NCI-H2196 treated with DMSO at 0.1 percent for 48 hours (cell line): ENCODE data around the gene RBM33.

Experiments used
- DNase-seq: peaks from one replicate; lab custom pipeline; 2025; ENCODE audit not compliant: unreplicated experiment; lab: John Stamatoyannopoulos, UW

Gene RBM33

GRCh38 chr7:155722118-155722517, 77.7 kb downstream of the RBM33 start:
- DNase-seq = no peak

- no peak for DNase-seq
These were observed 78.5 kb downstream of the RBM33 start for GRCh38 chr7:155722936-155723335.

GRCh38 chr7:155724327-155725005, 80.0 kb downstream of the RBM33 start:
- no peak for DNase-seq

- no peak for DNase-seq
These were observed 80.5 kb downstream of the RBM33 start for GRCh38 chr7:155725006-155725355.

- DNase-seq = no peak
These were observed 83.2 kb downstream of the RBM33 start for GRCh38 chr7:155727616-155728015.

GRCh38 chr7:155728116-155728515, 83.7 kb downstream of the RBM33 start:
- DNase-seq = no peak

GRCh38 chr7:155729847-155730246, 85.4 kb downstream of the RBM33 start:
- no peak for DNase-seq

GRCh38 chr7:155731380-155731779, 86.9 kb downstream of the RBM33 start:
- DNase-seq = no peak

GRCh38 chr7:155731871-155732270, 87.4 kb downstream of the RBM33 start:
- no peak for DNase-seq

- no peak for DNase-seq
These were observed 87.8 kb downstream of the RBM33 start for GRCh38 chr7:155732286-155732685.

GRCh38 chr7:155733582-155734444, 89.4 kb downstream of the RBM33 start:
- DNase-seq = no peak

- no peak for DNase-seq
These were observed 90.0 kb downstream of the RBM33 start for GRCh38 chr7:155734445-155734809.

- DNase-seq = no peak
These were observed 91.1 kb downstream of the RBM33 start for GRCh38 chr7:155735442-155736115.

- DNase-seq = no peak
These were observed 93.1 kb downstream of the RBM33 start for GRCh38 chr7:155737590-155737989.

GRCh38 chr7:155738104-155738503, 93.6 kb downstream of the RBM33 start:
- DNase-seq = no peak

GRCh38 chr7:155738652-155739537, 94.4 kb downstream of the RBM33 start:
- no peak for DNase-seq

- DNase-seq = no peak
These were observed 95.2 kb downstream of the RBM33 start for GRCh38 chr7:155739538-155740143.

- DNase-seq = no peak
These were observed 96.6 kb downstream of the RBM33 start for GRCh38 chr7:155741082-155741481.

GRCh38 chr7:155741805-155742204, 97.3 kb downstream of the RBM33 start:
- DNase-seq = no peak

- no peak for DNase-seq
These were observed 98.7 kb downstream of the RBM33 start for GRCh38 chr7:155743177-155743576.
